B cell (primary cell): ENCODE data around the gene CCDC24. TPM values are rescaled to one million over a fixed set of nuclear protein-coding genes. Genes with fewer than 3 reads are reported as not detected.

Experiments used
- ATAC-seq: fragments of 200-7000 bp; cut with Tn5 transposase; one replicate; pipeline ENCODE4 v1.10.0; 2021; ENCODE audit warnings: low read depth, mild to moderate bottlenecking, moderate number of reproducible peaks, moderate library complexity
- CTCF ChIA-PET: fragments of 350-600 bp; sonication (Branson Sonifier 250); formaldehyde crosslinking; loops from one replicate; lab custom pipeline; 2021; ENCODE audit warnings: antibody characterized with exemption, inconsistent platforms; lab: Charles Lee
- POLR2A ChIA-PET: fragments of 350-600 bp; sonication (Branson Sonifier 250); formaldehyde crosslinking; loops from one replicate; lab custom pipeline; 2021; ENCODE audit warnings: antibody characterized with exemption; lab: Charles Lee
- DNase-seq: peaks from one replicate; pipeline ENCODE4 v3.0.0; 2013
- H2AFZ ChIP-seq: 2 replicates; pipeline ENCODE4 v1.6.1; 2012; ENCODE audit warnings: mild to moderate bottlenecking, low read depth, low read length; ENCODE audit not compliant: insufficient read depth, poor library complexity, severe bottlenecking
- H3K27ac ChIP-seq, 2 donors: 1 replicate in 1 of 2; 2 replicates in 1 of 2; pipeline ENCODE4 v1.5.1; 2012 to 2013; ENCODE audit warnings: low read length in 2 of 2, mild to moderate bottlenecking in 2 of 2, moderate library complexity in 1 of 2
- H3K27me3 ChIP-seq, 4 experiments: fragments of 200-600 bp in 1 of 4; sonication (generic) in 1 of 4; replicated peaks in 1 of 4; 1 replicate in 2 of 4; 2 replicates in 2 of 4; pipeline versions ENCODE4 v1.6.1 to v1.7.0; 2013 to 2016; ENCODE audit warnings: low read length in 3 of 4, mild to moderate bottlenecking in 2 of 4, mixed read lengths in 1 of 4, moderate library complexity in 1 of 4; ENCODE audit not compliant: insufficient read depth in 4 of 4, control insufficient read depth in 3 of 4; ENCODE audit errors: control extremely low read depth in 1 of 4
- H3K36me3 ChIP-seq, 2 experiments: replicated peaks in 1 of 2; 1 replicate in 1 of 2; 2 replicates in 1 of 2; pipeline versions ENCODE4 v1.6.1 to v1.7.1; 2013; ENCODE audit warnings: low read length in 1 of 2; ENCODE audit not compliant: insufficient read depth in 2 of 2, control insufficient read depth in 1 of 2; ENCODE audit errors: control extremely low read depth in 1 of 2, extremely low read depth in 1 of 2
- H3K4me1 ChIP-seq, 2 donors: fragments of 200-600 bp in 1 of 2; sonication (generic) in 1 of 2; 1 replicate in 1 of 2; 2 replicates in 1 of 2; pipeline versions ENCODE4 v1.5.1 to v1.6.1; 2013 to 2017; ENCODE audit warnings: low read length in 2 of 2; ENCODE audit not compliant: control insufficient read depth in 2 of 2, insufficient read depth in 2 of 2
- H3K4me2 ChIP-seq: replicated peaks from 2 replicates; pipeline ENCODE3; 2012; ENCODE audit warnings: mild to moderate bottlenecking, low read depth, low read length; ENCODE audit not compliant: poor library complexity, severe bottlenecking
- H3K4me3 ChIP-seq, 5 experiments: fragments of 200-600 bp in 1 of 5; sonication (generic) in 1 of 5; 1 replicate in 3 of 5; 2 replicates in 2 of 5; pipeline versions ENCODE4 v1.5.1 to v1.7.0; 2011 to 2016; ENCODE audit warnings: low read length in 4 of 5, mild to moderate bottlenecking in 4 of 5, low read depth in 2 of 5, control low read depth in 1 of 5, moderate library complexity in 1 of 5; ENCODE audit not compliant: insufficient read depth in 1 of 5; ENCODE audit errors: control extremely low read depth in 1 of 5, extremely low read depth in 1 of 5
- H3K79me2 ChIP-seq: fragments of 200-600 bp; sonication (generic); one replicate; pipeline ENCODE4 v1.6.0; 2016; ENCODE audit warnings: low read length; ENCODE audit not compliant: control insufficient read depth, insufficient read depth
- H3K9ac ChIP-seq: fragments of 200-600 bp; sonication (generic); 2 replicates; pipeline ENCODE4 v1.6.1; 2017; ENCODE audit warnings: mild to moderate bottlenecking, low read length, moderate library complexity
- H3K9me3 ChIP-seq, 3 donors: one replicate each; pipeline versions ENCODE4 v1.6.1 to v1.7.1; 2013; ENCODE audit warnings: low read length in 2 of 3; ENCODE audit not compliant: control insufficient read depth in 2 of 3, insufficient read depth in 1 of 3; ENCODE audit errors: control extremely low read depth in 1 of 3
- H4K20me1 ChIP-seq: 2 replicates; pipeline ENCODE4 v1.6.0; 2012; ENCODE audit warnings: mild to moderate bottlenecking, low read length; ENCODE audit not compliant: insufficient read depth, control insufficient read depth, poor library complexity, severe bottlenecking
- H3K27ac Mint-ChIP-seq: one replicate; pipeline ENCODE4 v1.8.0; 2021; ENCODE audit warnings: mixed read lengths
- H3K27me3 Mint-ChIP-seq: one replicate; pipeline ENCODE4 v1.8.0; 2021; ENCODE audit warnings: mixed read lengths
- H3K4me1 Mint-ChIP-seq: one replicate; pipeline ENCODE4 v1.8.0; 2021; ENCODE audit warnings: mixed read lengths
- H3K4me3 Mint-ChIP-seq: one replicate; pipeline ENCODE4 v1.8.0; 2021; ENCODE audit warnings: mixed read lengths
- H3K9me3 Mint-ChIP-seq: one replicate; pipeline ENCODE4 v1.8.0; 2022; ENCODE audit warnings: mixed read lengths; ENCODE audit not compliant: insufficient read depth
- EZH2 ChIP-seq: IDR thresholded peaks from 2 replicates; pipeline ENCODE4 v1.6.1; 2012; ENCODE audit warnings: borderline replicate concordance, low read depth, mild to moderate bottlenecking, moderate library complexity, low read length; ENCODE audit not compliant: insufficient read depth, poor library complexity, severe bottlenecking
- WGBS: methylation state at CpG from one replicate; pipeline ENCODE4 v1.1.5; 2013; ENCODE audit warnings: missing lambda C conversion rate; ENCODE audit not compliant: insufficient coverage; 5-methylcytosine and 5-hydroxymethylcytosine counted together
- intact Hi-C: fragments of 100-400 bp; cut with micrococcal nuclease; formaldehyde crosslinking; loops from one replicate; pipeline ENCODE4 v1.10.0; 2022
- polyA minus RNA-seq: library from RNA; depleted of rRNA, polyadenylated mRNA; stranded (reverse); fragments of >200 nt; gene quantifications from 2 replicates; pipeline ENCODE4 v1.2.3, GENCODE V29; 2012
- polyA plus RNA-seq: library from polyadenylated mRNA; depleted of rRNA; stranded (reverse); fragments of >200 nt; gene quantifications from 2 replicates; pipeline ENCODE4 v1.2.3, GENCODE V29; 2012
- total RNA-seq, 2 donors: library from RNA; stranded (reverse); fragments of 120-200 nt in 1 of 2; gene quantifications; 1 replicate in 1 of 2; 2 replicates in 1 of 2; pipeline versions ENCODE4 v1.2.3 to v1.2.4, GENCODE V29; 2013 to 2022
- TF ChIP-seq, protein P1 (sequence below): fragments of 200-600 bp; IDR thresholded peaks from one replicate; pipeline ENCODE4 v1.8.0; 2022; ENCODE audit warnings: antibody characterized with exemption, mild to moderate bottlenecking

The CCDC24 gene
- 18.0 and 18.4 TPM in 2 replicates for total RNA-seq
- total RNA-seq (2013) = 4.7 TPM
- polyA plus RNA-seq = 7.3 and 10.1 TPM in 2 replicates
- polyA minus RNA-seq = 5.9 and 6.4 TPM in 2 replicates

DNA sequence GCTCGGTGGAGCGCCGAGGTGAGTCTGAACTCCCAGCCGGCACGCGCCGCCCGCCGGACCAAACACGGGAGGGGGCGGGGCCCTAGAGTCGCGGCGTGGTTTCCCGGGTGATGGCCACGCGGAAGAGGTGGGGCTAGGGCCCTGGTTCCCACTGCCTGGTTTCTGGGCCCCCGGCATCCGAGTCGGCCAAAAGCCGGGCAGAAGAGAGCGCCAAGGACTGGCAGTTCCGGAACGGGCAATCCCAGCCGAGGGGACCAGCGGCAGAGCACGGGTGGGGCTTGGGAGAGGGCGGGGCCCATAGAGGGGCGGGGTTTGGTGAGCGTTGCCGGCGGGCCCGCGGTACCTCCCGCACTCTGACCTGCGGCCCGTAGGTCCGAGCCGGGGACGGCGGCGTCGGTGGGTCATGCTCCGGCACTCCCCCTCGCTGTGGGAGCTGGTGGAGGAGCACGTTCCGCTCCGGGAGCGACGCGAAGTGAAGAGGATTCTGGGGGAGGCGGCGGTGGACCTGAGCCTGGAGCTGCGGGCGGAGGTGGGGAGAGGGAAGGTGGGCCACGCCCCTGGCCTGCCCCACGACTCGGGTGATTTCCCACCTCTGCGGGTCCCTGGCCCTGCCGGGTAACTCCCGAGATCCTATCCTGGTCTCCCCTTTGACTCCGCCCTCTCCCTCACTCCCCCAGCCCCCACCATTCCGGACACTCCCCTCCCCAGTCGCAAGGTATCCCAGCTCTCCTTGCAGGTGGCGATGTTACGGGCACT is at the start of gene CCDC24:
Gene CCDC24, plus strand, starts transcription at position 124 of the 756 bp plus-strand sequence. Its CDS starts 280 bp downstream, at position 404.
- H3K9ac ChIP-seq = peak within 1 kb of the TSS; percentile 87
- no peak for TF ChIP-seq EZH2
- TF ChIP-seq, protein P1, sequence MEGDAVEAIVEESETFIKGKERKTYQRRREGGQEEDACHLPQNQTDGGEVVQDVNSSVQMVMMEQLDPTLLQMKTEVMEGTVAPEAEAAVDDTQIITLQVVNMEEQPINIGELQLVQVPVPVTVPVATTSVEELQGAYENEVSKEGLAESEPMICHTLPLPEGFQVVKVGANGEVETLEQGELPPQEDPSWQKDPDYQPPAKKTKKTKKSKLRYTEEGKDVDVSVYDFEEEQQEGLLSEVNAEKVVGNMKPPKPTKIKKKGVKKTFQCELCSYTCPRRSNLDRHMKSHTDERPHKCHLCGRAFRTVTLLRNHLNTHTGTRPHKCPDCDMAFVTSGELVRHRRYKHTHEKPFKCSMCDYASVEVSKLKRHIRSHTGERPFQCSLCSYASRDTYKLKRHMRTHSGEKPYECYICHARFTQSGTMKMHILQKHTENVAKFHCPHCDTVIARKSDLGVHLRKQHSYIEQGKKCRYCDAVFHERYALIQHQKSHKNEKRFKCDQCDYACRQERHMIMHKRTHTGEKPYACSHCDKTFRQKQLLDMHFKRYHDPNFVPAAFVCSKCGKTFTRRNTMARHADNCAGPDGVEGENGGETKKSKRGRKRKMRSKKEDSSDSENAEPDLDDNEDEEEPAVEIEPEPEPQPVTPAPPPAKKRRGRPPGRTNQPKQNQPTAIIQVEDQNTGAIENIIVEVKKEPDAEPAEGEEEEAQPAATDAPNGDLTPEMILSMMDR = no peak
- H3K9me3 ChIP-seq = no peaks in the 10 kb centered on the region
- H3K36me3 ChIP-seq = no peaks in the 10 kb centered on the region
- Mint-ChIP-seq H3K4me1 (peaks cover 38% of the 10 kb centered on the region), H3K27ac (peak within 1 kb of the TSS; percentile 91), H3K27me3 (no peaks in the 10 kb centered on the region), H3K4me3 (peak within 1 kb of the TSS; percentile 96), H3K9me3 (no peaks in the 10 kb centered on the region)
- H3K4me1 ChIP-seq = peaks cover 22 to 44% of the 10 kb centered on the region in 2 donors
- intact Hi-C loops = loop anchor here (1.0 to 5.0 kb wide), 4 partner anchors 17 to 284 kb away; partner anchors contain the start of genes ATP6V0B, IPO13 and ST3GAL3
- H3K27ac ChIP-seq = peak within 1 kb of the TSS in 1 of 2 donors; percentile 75
- H3K79me2 ChIP-seq = no peaks in the 10 kb centered on the region
- ATAC-seq (peak; percentile 89), DNase-seq (peak; percentile 84)
- ChIA-PET POLR2A (interaction anchor here (0.7 to 1.4 kb wide), 3 partner anchors 17 to 342 kb away, joined by 3 to 5 read pairs (median 3); partner anchors contain the start of gene ATP6V0B), CTCF (interaction anchor here (1.0 to 5.1 kb wide), 5 partner anchors 14 to 45 kb away, joined by 3 to 32 read pairs (median 4); no protein-coding TSS in a partner anchor)
- H4K20me1 ChIP-seq = no peaks in the 10 kb centered on the region
- peak within 1 kb of the TSS; percentile 99 for H2AFZ ChIP-seq
- H3K4me2 ChIP-seq = peak within 1 kb of the TSS; percentile 94
- H3K4me3 ChIP-seq = peak within 1 kb of the TSS; percentile 11 to 81 (median 72)
- 2% methylated on average over 65 of the region's 66 CpGs for WGBS
- no peaks in the 10 kb centered on the region for H3K27me3 ChIP-seq
